NCI-H1436 treated with DMSO at 0.1 percent for 48 hours (cell line): Measurements from ENCODE around the gene TLNRD1.

Experiments used
- DNase-seq: peaks from one replicate; lab custom pipeline; 2025; lab: John Stamatoyannopoulos, UW

TLNRD1 gene

DNA sequence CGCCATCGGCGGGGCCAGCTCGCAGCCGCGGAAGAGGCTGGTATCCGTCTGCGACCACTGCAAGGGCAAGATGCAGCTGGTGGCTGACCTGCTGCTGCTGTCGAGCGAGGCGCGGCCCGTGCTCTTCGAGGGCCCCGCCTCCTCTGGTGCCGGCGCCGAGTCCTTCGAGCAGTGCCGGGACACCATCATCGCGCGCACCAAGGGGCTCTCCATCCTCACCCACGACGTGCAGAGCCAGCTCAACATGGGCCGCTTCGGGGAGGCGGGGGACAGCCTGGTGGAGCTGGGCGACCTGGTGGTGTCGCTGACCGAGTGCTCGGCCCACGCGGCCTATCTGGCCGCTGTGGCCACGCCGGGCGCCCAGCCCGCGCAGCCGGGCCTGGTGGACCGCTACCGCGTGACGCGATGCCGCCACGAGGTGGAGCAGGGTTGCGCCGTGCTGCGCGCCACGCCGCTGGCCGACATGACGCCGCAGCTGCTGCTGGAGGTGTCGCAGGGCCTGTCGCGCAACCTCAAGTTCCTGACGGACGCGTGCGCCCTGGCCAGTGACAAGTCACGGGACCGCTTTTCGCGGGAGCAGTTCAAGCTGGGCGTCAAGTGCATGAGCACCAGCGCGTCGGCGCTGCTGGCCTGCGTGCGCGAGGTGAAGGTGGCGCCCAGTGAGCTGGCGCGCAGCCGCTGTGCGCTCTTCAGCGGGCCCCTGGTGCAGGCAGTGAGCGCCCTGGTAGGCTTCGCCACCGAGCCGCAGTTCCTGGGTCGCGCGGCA, 1.8 kb downstream of the TLNRD1 start:
- DNase-seq, result no peak

DNA sequence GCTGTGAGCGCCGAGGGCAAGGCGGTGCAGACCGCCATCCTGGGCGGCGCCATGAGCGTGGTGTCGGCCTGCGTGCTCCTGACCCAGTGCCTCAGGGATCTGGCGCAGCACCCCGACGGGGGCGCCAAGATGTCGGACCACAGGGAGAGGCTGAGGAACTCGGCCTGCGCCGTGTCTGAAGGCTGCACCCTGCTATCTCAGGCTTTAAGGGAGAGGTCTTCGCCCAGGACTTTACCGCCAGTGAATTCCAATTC, 2.3 kb downstream of the TLNRD1 start:
- DNase-seq, result no peak

DNA sequence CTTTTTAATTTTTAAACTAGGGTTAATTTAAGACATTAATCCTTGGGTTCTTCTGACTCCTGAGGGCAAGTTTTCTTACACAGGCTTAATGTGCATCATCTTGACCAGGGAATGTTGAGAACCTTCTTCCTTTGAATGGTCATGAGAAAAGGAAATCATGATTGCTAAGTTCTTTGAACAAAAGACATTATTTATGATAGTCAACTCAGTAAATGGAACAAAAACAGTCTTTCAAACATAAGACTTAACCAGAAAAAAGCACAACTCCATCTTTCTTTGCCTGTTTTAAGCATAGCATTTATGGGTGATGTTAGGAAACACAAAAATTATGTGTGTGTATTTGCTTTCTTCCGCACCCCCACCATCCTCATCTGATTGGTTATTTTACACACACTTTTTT, 5.4 kb downstream of the TLNRD1 start:
- no peak for DNase-seq

DNA sequence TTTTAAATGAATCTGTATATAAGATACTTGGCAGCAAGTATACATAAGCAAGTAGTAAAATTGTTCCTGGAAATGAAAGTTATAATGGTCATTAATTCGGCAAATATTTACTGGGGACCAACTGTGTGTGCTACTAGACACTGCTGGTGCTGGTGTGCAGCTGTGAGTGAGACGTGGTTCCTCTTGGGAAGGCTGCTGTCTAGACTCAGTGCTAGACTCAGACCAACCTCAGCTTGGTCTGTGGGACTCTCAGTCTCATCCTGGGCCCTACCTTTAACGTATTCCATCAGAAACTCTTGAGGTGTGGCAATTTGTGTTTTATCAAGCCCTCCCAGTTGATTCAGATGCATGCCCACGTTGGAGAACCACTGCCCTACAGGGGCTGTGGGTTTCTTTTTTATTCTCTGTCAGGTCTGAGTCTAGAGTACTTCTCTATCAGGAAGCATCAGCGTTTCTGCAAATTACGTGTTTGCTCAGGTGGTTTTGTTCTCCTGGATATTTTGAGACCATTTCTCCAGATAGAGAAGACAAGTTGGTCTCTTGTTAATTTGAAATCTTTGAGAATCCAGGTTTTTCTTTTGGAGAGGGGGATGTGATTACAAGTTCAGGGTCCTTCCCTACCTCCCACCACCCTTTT, 6.8 kb downstream of the TLNRD1 start:
- DNase-seq, result no peak

DNA sequence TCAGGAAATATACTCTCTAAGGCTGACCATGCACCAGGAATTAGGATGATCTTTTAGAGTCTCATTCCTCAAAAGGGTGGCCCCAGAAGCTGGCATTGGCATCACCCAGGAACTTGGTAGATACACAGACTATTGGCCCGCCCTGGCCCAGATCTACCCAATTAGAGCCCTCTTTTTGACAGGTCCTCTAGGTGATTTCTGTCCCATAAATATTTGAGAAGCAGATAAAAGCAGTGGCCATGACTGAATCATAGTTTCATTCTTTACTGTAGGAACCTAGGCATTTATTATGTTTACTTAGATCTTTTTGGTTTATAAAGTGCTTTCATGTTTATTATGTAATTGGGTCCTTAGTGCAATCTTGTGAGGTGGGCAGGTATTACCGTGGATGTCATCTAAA, 7.6 kb downstream of the TLNRD1 start:
- DNase-seq, result no peak

DNA sequence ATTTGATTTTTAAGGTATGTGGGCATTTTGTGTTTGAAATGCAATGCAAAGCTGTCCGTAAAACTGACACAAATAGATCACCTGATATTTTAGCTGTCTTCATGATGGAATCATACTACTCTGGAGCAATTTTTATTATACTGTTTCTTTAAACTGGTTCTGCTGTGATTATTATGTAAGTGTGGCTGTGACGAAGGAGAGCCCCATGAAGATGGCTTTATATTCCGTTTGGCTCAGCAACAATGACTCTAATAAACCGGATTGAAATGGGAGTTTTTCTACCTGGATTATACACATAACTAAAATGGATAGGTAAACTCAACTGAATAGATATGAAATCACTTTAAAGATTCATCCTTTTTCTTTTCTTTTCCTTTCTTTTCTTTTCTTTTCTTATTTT, 9.4 kb downstream of the TLNRD1 start:
- DNase-seq, result no peak

DNA sequence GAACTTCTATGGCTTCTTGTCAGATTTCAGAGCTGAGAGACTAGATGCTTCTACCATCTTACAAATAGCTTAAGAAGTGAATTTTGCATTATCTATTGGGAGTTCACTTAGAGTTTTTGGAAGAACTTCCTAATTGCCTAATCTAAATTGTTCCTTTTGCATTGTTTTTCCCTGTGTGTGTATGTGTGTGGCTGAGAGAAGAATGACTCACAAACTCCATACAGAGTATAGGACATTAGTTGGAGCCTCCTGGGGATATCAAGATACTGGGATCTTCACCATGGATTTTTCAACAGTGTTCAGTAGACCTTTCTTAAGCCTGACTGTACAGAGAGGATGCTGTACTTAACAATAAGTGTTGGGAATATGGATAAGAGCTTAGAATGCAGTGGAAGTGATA, 10.9 kb downstream of the TLNRD1 start:
- DNase-seq, result no peak

DNA sequence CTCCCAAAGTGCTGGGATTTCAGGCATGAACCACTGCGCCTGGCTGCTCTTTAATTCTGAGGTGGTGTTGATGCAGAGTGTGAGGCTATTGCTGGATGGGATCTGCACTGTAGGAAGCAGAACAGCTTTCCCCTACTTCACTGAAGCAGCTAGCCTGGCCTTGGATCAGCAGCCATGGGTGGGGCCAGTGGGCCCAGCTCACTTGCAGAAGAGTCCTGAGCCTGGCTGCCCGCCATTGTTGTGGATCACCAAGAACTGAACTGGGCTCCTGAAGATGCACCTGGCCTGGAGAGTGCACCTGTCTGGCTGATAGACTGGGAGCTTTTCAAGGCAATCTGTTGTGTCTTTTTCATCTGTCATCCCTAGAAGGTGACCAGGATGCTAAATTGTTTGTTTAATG, 11.9 kb downstream of the TLNRD1 start:
- no peak for DNase-seq

DNA sequence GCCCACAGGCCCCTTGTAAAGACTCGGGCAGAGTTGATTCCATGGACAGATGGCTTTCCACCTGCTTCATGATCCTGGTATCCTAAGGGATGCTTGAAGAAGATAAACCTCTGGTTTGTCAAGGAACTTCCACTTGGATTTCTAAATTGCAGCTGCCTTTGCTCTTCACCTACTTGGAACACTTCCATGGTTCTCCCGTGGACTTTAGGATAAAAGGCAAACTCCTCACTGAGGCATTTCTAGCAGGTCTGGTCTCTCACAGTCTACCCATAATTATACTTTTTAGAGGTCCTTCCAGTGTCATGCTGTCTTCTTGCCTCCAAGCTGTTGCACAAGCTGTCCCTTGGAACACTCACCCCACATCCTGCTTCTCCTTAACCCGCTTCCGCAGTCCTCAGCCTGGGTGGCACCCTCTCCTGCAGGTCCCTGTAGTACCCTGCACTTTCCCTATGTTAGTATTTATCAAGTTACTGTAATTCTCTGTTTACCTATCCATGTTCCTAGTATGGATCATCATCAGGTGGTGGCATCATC, 12.7 kb downstream of the TLNRD1 start:
- DNase-seq, result no peak

DNA sequence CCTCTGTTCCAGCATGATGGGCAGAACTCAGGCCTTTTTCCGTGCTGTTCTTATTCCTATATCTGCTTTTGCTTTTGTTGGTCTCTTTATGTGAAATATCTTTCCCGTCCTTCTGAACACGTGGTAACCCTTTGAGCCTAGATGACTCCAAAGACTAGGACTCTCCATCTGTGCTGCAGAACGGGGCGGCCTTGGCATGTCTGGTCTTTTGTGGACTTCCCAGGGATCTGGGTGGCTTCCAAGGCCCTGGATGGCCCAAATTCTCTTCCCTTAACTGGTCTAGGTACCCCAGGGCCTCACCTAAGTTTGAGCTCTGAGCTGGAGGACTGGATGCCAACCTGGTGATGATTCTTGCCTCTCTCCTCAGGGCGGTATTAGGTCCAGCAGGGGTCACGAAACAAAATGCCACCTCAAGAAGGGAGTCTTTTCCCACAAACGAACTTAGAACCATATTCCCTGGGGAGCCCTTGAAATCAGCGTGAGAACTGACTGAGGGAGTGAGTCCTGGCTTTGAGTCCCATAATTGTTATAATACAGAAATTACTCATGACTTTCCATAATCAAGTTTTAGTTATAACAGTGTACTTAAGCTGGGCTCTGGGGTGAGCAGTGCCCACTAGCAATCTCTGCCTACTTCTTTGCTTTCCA, 13.8 kb downstream of the TLNRD1 start:
- no peak for DNase-seq

DNA sequence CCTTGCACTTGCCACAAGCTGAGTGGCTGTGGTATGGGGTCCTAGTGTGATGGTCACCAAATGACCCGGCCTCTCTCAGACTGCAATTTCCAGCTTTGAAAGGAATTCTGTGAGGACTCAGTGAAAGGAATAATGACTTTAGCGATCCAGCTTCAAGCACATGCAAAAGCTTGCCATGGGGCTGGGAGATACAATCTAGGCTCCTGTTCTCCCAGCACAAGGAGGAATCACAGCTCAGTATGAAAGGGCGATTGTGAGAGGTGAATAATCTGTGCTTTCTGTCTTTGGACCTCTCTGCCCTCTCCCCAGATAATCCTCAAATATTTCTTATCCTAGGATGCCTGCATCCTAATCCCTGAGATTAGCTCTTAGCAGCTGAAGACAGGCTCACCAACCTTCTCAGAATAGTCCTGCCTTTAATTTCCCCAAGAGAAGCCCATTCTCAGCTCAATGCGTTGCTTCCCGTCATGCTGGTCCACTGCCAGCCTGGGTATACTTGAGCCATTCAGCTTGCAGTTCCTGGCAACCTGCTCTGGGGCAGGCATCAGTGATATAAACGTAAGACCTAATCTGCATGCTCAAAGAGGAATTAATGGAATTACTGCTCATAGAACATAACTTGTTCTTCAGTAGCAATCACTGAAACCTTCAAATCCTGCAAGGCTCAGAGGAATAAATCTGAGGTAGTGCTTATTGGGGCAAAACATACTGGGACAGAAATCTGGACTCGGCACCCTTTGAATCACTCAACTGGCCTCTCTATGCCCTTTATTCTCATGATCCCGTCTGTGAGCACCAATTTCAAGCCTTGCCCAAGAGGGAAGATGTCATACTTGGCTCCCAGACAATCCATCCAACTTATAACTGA, 15.1 kb downstream of the TLNRD1 start:
- DNase-seq, result no peak

DNA sequence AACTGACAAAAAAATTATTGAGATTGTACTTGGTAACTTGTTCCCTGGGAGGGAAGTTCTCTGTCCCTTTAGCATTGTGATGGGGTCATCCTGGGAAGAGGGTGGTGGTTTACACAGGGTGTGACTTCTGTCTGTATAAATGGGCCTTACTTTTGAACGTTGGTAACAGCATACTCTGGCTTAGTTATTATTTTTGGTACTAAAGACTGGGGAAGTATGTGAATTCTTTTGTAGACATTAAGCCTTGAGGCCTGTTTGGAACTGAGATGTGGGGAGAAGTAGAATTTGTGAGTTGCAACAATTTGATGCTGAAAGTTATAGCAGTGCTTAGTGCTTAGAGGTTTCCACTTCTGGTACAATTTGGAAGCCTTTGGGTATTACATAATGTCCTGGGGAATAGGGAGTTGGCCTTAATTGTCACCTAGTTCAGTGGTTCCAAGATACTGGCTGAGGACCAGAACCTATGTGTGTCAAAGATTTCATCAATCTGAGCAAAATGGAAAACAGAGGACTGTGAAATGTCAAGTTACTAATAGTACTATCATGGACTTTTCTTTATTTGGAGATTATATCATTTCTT, 15.9 kb downstream of the TLNRD1 start:
- DNase-seq, result no peak

DNA sequence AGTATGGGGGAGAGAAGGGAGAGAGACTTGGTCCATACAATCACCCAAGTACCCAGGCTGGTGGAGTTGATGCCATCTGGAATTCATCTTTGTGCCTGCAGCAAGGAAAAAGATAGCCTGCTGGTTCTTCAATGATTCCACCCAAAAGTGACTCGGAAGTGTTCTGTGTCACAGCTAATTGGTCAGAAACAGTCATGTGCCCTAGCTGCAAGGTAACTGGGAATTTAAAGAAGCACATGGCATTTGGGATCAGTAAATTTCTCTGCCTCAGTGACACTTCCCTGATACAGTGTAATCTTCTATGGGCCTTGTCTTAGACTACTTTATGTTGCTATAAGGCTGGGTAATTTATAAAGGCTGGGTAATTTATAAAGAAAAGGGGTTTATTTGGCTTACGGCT, 17.5 kb downstream of the TLNRD1 start:
- no peak for DNase-seq

DNA sequence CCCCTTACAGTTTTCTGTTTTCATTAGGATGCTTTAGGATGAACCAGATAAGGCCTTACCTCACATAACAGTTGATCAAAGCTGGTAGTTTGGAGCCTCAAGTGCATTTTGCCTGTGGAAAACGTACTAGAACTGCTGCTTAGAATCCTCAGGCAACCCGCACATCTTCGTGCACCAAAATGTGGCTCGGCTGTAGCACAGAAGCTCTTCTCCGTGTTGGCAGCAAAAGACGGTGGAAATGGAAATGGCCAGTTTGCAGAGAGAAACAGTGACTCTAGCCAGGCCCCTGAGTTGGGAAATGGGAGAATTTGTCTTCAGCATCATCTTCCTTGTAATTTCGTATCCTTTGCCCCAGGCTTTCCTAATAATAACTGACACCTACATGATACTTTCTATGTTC, 20.6 kb downstream of the TLNRD1 start:
- no peak for DNase-seq

DNA sequence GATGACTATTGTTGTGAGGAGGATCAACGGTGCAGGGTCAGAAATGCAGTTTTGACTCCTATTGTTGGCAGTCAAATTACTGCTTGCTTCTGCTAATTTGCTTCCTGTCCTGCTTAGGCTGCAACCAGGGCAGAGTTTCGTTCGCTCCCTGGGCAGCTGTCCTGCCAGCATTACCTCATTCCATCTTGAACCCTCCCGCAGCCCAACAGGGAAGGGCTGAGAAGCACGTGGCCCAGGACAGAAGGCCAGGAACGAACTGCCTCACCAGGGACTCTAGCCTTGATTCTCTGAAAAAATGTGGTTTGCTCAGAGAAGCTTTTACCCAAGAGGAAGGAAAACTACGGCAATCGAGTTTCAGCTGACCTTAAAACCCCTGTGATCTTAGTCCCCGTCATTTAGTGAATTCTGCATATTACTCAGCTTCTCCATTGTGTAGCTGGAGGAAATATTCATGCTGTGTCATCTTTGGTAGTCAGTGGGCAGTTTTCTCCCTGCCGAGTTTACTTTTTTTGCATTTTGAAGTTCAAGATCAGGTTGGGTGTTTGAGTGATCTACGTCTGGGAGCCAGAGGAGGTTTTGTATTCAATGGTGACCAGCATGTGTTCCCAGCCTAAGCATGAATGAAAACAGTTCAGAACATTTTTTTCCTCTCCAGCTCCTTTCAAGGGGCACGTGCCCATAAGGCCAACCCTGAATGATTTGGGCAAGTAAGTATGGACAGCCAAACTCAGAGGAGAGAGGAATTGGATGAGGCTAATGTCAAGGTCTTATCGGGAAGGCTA, 23.0 kb downstream of the TLNRD1 start:
- no peak for DNase-seq

DNA sequence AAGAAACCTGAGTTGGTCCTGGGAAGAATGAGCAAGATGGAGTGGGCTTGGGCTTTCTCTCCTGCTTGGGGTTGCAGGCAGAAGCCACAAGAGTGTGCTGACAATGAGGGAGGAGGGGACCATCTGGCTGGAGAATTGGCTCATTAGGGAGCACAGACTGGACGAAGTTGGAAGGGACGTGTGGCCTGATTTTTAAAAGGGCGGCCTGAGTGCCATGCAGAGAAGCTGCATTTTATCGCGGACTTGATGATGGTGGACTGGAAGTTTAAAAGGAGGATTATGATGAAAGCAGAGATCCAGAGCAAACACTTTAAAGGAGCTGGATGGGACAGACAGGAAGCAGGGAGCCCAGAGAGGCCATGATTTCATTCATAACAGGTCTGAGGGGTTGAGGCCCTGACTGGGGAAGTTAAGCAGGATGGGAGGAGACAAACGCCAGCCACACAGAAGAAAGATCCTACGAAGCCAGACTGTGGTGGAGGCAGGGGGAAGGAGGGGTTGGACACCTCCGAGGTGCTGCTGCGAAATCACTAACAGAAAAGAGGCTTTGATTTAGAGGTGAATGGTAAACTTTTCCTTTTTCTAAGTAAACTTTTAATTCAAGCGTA, 23.6 kb downstream of the TLNRD1 start:
- DNase-seq, result no peak

DNA sequence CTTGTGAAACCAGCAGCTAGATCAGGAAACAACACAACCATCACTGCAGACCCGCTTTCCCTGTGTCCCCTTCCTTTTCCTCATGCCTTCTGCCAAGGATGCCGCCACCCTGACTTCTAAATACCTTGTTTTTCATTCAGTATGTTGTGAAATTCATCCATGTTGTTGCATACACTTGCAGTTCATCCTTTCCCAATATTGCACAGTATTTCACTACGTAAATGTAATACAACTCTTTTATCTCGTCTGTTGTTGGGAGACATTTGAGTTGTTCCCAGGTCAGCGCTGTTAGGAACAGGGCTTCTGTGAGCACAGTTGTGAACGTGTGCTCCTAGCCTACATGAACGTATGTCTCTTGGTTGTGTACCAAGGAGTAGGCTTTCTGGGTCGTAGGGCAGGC, 24.2 kb downstream of the TLNRD1 start:
- DNase-seq, result no peak

DNA sequence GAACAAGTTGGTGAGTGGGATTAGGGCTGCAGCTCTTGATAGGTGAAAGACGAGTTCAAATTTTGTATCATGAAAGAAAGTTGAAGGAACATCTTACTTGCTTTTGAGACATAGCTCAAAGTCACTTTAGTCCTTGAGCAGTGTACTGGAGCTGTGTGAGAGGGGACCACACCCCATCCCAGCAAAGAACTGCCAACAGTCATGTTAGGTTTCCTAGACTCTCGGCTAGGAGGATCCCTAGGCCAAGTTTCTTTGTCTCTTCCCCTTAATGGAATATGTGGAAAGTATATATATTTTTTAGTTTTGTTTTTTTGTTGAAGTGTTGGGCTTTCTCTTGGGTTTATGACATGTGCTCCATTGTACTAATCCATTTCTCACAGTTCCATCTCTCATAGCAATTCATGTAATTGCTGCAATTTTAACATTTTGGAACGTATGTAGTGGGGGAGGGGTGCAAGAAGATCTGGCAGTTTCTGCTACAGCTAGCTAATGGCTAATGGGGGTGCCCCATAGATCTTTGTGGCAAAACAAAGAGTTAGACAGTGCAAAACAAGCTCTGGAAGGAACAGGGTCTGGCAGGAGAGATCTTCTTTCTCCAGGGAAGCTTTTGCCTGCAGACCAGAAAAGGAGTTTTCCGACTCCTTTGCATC, 25.1 kb downstream of the TLNRD1 start:
- no peak for DNase-seq

DNA sequence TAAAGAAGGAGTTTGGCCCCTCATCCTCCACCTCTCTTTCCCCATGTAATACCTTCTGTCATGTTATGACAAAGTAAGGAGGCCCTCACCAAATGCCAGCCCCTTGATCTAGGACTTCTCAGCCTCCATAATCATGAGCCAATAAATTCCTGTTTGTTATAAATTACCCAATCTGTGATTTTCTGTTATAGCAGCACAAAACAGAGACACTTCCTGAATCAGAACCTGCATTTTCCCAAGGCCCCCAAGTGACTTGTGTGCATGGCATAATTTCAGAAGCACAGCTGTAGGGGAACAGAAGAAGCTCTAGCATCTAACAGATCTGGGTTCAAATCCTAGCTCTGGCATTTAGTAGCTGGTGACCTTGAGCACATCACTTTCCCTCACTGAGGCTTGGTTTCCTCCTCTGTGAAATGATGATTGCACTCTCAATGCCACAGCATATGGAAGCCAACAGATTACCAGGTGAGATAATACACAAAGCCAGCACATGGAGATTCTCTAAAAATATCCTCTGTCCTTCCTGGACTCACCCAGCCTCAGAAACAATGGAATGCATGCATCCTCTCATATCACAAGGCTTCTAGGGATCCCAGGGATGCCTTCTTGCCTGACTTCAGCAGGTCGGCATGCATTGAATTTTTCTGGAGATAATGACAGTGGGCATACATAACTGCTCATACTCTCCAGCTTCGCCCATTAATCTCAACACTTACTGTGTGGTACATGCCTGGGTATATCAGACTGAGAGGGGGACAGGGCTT, 26.3 kb downstream of the TLNRD1 start:
- no peak for DNase-seq
